DOHH2 (cell line): Measurements from ENCODE around the gene PNPLA8.
"Not testable (repeated sequence)": the region's sequence is repeated elsewhere in the genome, so short reads cannot be mapped to it uniquely, and the experiment has no call there.

Source experiments
- EZH2phosphoT487 ChIP-seq: fragments of 200-600 bp; sonication (generic); IDR thresholded peaks from 2 replicates; pipeline ENCODE4 v1.6.1; 2017; ENCODE audit warnings: borderline replicate concordance, mild to moderate bottlenecking, antibody characterized with exemption, low read length, moderate library complexity, mixed read lengths
- TF ChIP-seq, protein P1 (sequence below): fragments of 200-600 bp; sonication (generic); IDR thresholded peaks from one replicate; pipeline ENCODE4 v1.5.1; 2014; ENCODE audit warnings: antibody characterized with exemption, mild to moderate bottlenecking, low read depth, low read length; ENCODE audit not compliant: poor library complexity, severe bottlenecking

GRCh38 chr7:108548141-108548896 is 22.4 kb upstream of the PNPLA8 start:
- TF ChIP-seq, protein P1, sequence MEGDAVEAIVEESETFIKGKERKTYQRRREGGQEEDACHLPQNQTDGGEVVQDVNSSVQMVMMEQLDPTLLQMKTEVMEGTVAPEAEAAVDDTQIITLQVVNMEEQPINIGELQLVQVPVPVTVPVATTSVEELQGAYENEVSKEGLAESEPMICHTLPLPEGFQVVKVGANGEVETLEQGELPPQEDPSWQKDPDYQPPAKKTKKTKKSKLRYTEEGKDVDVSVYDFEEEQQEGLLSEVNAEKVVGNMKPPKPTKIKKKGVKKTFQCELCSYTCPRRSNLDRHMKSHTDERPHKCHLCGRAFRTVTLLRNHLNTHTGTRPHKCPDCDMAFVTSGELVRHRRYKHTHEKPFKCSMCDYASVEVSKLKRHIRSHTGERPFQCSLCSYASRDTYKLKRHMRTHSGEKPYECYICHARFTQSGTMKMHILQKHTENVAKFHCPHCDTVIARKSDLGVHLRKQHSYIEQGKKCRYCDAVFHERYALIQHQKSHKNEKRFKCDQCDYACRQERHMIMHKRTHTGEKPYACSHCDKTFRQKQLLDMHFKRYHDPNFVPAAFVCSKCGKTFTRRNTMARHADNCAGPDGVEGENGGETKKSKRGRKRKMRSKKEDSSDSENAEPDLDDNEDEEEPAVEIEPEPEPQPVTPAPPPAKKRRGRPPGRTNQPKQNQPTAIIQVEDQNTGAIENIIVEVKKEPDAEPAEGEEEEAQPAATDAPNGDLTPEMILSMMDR = not testable (repeated sequence)
- not testable (repeated sequence) for TF ChIP-seq EZH2phosphoT487
